ENCODE measurements around the gene BRD4. TPM values are rescaled to one million over a fixed set of nuclear protein-coding genes. Genes with fewer than 3 reads are reported as not detected.

Gene BRD4
- total and polyA plus RNA-seq, 2 of the 13 experiments (the other 11 are each of a cell fraction or from before 2014, with no cell fraction given), result 10.5 to 11.4 TPM

GRCh38 chr19:15332311-15332996 lies at the start of gene BRD4 (continued):
- TF ChIP-seq ZNF790 (CRISPR knock-in tag; IDR thresholded peaks at IDR 0.05; ENCODE audit: borderline replicate concordance), result no peak
- TF ChIP-seq ARID5B (CRISPR knock-in tag; IDR thresholded peaks at IDR 0.05), result 0 out of 2 replicates have a peak, but pooled peaks have one; percentile 12
- no peak for TF ChIP-seq HNF4G (IDR thresholded peaks at IDR 0.05; ENCODE audit: borderline replicate concordance, low read depth, low read length)
- no peak for TF ChIP-seq HNF4G (CRISPR knock-in tag; IDR thresholded peaks at IDR 0.05; ENCODE audit: borderline replicate concordance, low read depth)
- TF ChIP-seq ZNF367 (CRISPR knock-in tag; IDR thresholded peaks at IDR 0.05; ENCODE audit: borderline replicate concordance), result no peak
- no peak for TF ChIP-seq FLYWCH1 (CRISPR knock-in tag; IDR thresholded peaks at IDR 0.05)
- TF ChIP-seq ZNF138 (CRISPR knock-in tag; IDR thresholded peaks at IDR 0.05; ENCODE audit: low read depth), result no peak
- no peak for TF ChIP-seq DRAP1 (CRISPR knock-in tag; IDR thresholded peaks at IDR 0.05)
- no peak for TF ChIP-seq SNAPC2 (CRISPR knock-in tag; IDR thresholded peaks at IDR 0.05)
- no peak for TF ChIP-seq MTA1 (CRISPR knock-in tag; IDR thresholded peaks at IDR 0.05; ENCODE audit: borderline replicate concordance)
- no peak for TF ChIP-seq PHB2 (IDR thresholded peaks at IDR 0.05; ENCODE audit: partially characterized antibody)
- no peak for TF ChIP-seq MTA3 (CRISPR knock-in tag; IDR thresholded peaks at IDR 0.05)
- no peak for TF ChIP-seq PCBP2 (optimal IDR thresholded peaks at IDR 0.05; ENCODE audit: low read depth, low read length, poor library complexity, severe bottlenecking)
- TF ChIP-seq ZNF670 (CRISPR knock-in tag; IDR thresholded peaks at IDR 0.05; ENCODE audit: borderline replicate concordance), result no peak
- peak; percentile 31; the same call in 1 of the 2 replicates for TF ChIP-seq SAP130 (CRISPR knock-in tag; IDR thresholded peaks at IDR 0.05; ENCODE audit: low read depth)
- no peak for TF ChIP-seq ARID2 (CRISPR knock-in tag; IDR thresholded peaks at IDR 0.05; ENCODE audit: borderline replicate concordance)
- TF ChIP-seq TBX2 (CRISPR knock-in tag; IDR thresholded peaks at IDR 0.05; ENCODE audit: borderline replicate concordance), result no peak
- TF ChIP-seq ZNF329 (CRISPR knock-in tag; IDR thresholded peaks at IDR 0.05; ENCODE audit: low read depth), result no peak
- no peak for TF ChIP-seq ZNF839 (CRISPR knock-in tag; IDR thresholded peaks at IDR 0.05; ENCODE audit: borderline replicate concordance)
- TF ChIP-seq ZSCAN22 (CRISPR knock-in tag; IDR thresholded peaks at IDR 0.05), result peak; percentile 98
- 0 out of 2 replicates have a peak, but pooled peaks have one; percentile 43 for TF ChIP-seq PHF20 (CRISPR knock-in tag; IDR thresholded peaks at IDR 0.05)
- TF ChIP-seq HOMEZ (CRISPR knock-in tag; IDR thresholded peaks at IDR 0.05; ENCODE audit: low read depth), result no peak
- no peak for TF ChIP-seq ZC3H4 (CRISPR knock-in tag; IDR thresholded peaks at IDR 0.05; ENCODE audit: borderline replicate concordance)
- TF ChIP-seq ARID3A (IDR thresholded peaks at IDR 0.05; ENCODE audit: low read depth, low read length), result no peak
